ENCODE data around the gene KCNF1. TPM values are rescaled to one million over a fixed set of nuclear protein-coding genes. Genes with fewer than 3 reads are reported as not detected.

The KCNF1 gene
- total and polyA plus RNA-seq, 4 donors = 0.06 to 0.83 (median 0.26) TPM

GRCh38 chr2:10887476-10887875 lies 24.3 kb upstream of the KCNF1 start:
- ATAC-seq (ENCODE audit: insufficient read depth, low FRiP score) (no peak), DNase-seq (no peak)
- 72 to 80% methylated on average over 3 of the region's 3 CpGs for WGBS, 2 donors
- Histone ChIP-seq H3K9ac (ENCODE audit: insufficient read depth in 1 of 2, low read length in 2 of 2) (no peak overlapping the region), H3K27me3 (ENCODE audit: control insufficient read depth in 3 of 3, insufficient read depth in 3 of 3, low read length in 2 of 3) (peaks cover 0 to 5% (median 0%) of the 10 kb centered on the region in 3 donors), H3K36me3 (ENCODE audit: control insufficient read depth in 4 of 4, insufficient read depth in 4 of 4, low read length in 4 of 4) (no peaks in the 10 kb centered on the region), H3K27ac (ENCODE audit: low read depth in 1 of 2, low read length in 1 of 2) (no peak overlapping the region), H3K9me3 (ENCODE audit: control insufficient read depth in 4 of 4, insufficient read depth in 3 of 4, low read length in 3 of 4) (peaks cover 0 to 6% (median 0%) of the 10 kb centered on the region in 4 donors), H3K4me3 (no peak overlapping the region), H3K4me1 (ENCODE audit: control insufficient read depth in 5 of 5, insufficient read depth in 5 of 5, low read length in 5 of 5) (peaks cover 2 to 28% (median 13%) of the 10 kb centered on the region in 5 donors)
- TF ChIP-seq CTCF (IDR thresholded peaks at IDR 0.05; ENCODE audit: control extremely low read depth, extremely low read depth) = no peak

- ATAC-seq (ENCODE audit: insufficient read depth, low FRiP score) (no peak), DNase-seq (no peak)
- TF ChIP-seq CTCF (IDR thresholded peaks at IDR 0.05; ENCODE audit: control extremely low read depth, extremely low read depth) = no peak
- Histone ChIP-seq H3K4me1 (ENCODE audit: control insufficient read depth in 5 of 5, insufficient read depth in 5 of 5, low read length in 5 of 5) (peaks cover 0 to 7% (median 3%) of the 10 kb centered on the region in 5 donors), H3K27me3 (ENCODE audit: control insufficient read depth in 3 of 3, insufficient read depth in 3 of 3, low read length in 2 of 3) (peaks cover 0 to 5% (median 0%) of the 10 kb centered on the region in 3 donors), H3K9me3 (ENCODE audit: control insufficient read depth in 4 of 4, insufficient read depth in 3 of 4, low read length in 3 of 4) (peaks cover 0 to 6% (median 0%) of the 10 kb centered on the region in 4 donors), H3K27ac (ENCODE audit: low read depth in 1 of 2, low read length in 1 of 2) (no peak overlapping the region), H3K36me3 (ENCODE audit: control insufficient read depth in 4 of 4, insufficient read depth in 4 of 4, low read length in 4 of 4) (no peaks in the 10 kb centered on the region), H3K9ac (ENCODE audit: insufficient read depth in 1 of 2, low read length in 2 of 2) (no peak overlapping the region), H3K4me3 (no peak overlapping the region)
- 82 to 86% methylated on average over 9 of the region's 9 CpGs for WGBS, 2 donors
Observed at GRCh38 chr2:10889651-10890215, 22.0 kb upstream of the KCNF1 start.

- peaks cover 0 to 6% (median 0%) of the 10 kb centered on the region in 4 donors for H3K9me3 ChIP-seq (ENCODE audit: control insufficient read depth in 4 of 4, insufficient read depth in 3 of 4, low read length in 3 of 4)
- no peaks in the 10 kb centered on the region for H3K4me1 ChIP-seq (ENCODE audit: control insufficient read depth in 5 of 5, insufficient read depth in 5 of 5, low read length in 5 of 5)
- ATAC-seq (ENCODE audit: insufficient read depth, low FRiP score) (no peak), DNase-seq (no peak)
- H3K36me3 ChIP-seq (ENCODE audit: control insufficient read depth in 4 of 4, insufficient read depth in 4 of 4, low read length in 4 of 4) = no peaks in the 10 kb centered on the region
- H3K27ac ChIP-seq (ENCODE audit: low read depth in 1 of 2, low read length in 1 of 2) = no peak overlapping the region
- TF ChIP-seq CTCF (IDR thresholded peaks at IDR 0.05; ENCODE audit: control extremely low read depth, extremely low read depth) = no peak
- no peak overlapping the region for H3K4me3 ChIP-seq
- H3K9ac ChIP-seq (ENCODE audit: insufficient read depth in 1 of 2, low read length in 2 of 2) = no peak overlapping the region
- peaks cover 0 to 5% (median 0%) of the 10 kb centered on the region in 3 donors for H3K27me3 ChIP-seq (ENCODE audit: control insufficient read depth in 3 of 3, insufficient read depth in 3 of 3, low read length in 2 of 3)
- 76 to 87% methylated on average over 8 of the region's 8 CpGs for WGBS, 2 donors
Observed at GRCh38 chr2:10890706-10891270, 20.9 kb upstream of the KCNF1 start.

All from lung (tissue), 12 donors.